ES-I3 (cell line): Measurements from ENCODE around the gene ESRRA.
"Not testable (repeated sequence)": the region's sequence is repeated elsewhere in the genome, so short reads cannot be mapped to it uniquely, and the experiment has no call there.

Source experiments
- H3K36me3 ChIP-seq: 2 replicates; pipeline ENCODE4 v1.6.1; 2013; ENCODE audit warnings: mild to moderate bottlenecking, low read length, control low read depth, moderate library complexity; ENCODE audit not compliant: insufficient read depth
- H3K4me1 ChIP-seq: 2 replicates; pipeline ENCODE4 v1.6.1; 2013; ENCODE audit warnings: mild to moderate bottlenecking, control low read depth, low read length; ENCODE audit not compliant: insufficient read depth
- H3K9ac ChIP-seq: 2 replicates; pipeline ENCODE4 v1.6.1; 2013; ENCODE audit warnings: low read depth, mild to moderate bottlenecking, low read length, moderate library complexity
- H3K9me3 ChIP-seq: 2 replicates; pipeline ENCODE4 v1.6.1; 2013; ENCODE audit warnings: mild to moderate bottlenecking, low read length, moderate library complexity; ENCODE audit not compliant: control insufficient read depth, insufficient read depth

ESRRA gene

GRCh38 chr11:64317961-64318765 is 12.8 kb downstream of the ESRRA start, which contains the start of gene PRDX5:
Gene PRDX5 (plus strand): TSS chr11:64318121. CDS start chr11:64318216, 95 bp downstream.
- no peaks in the 10 kb centered on the region for H3K9me3 ChIP-seq
- peaks cover 8% of the 10 kb centered on the region; the same call in 1 of the 2 replicates for H3K4me1 ChIP-seq
- peaks cover 4% of the 10 kb centered on the region; the same call in 1 of the 2 replicates for H3K36me3 ChIP-seq
- peak within 1 kb of the TSS; percentile 81 for H3K9ac ChIP-seq

- Histone ChIP-seq H3K4me1 (peaks cover 13% of the 10 kb centered on the region; the same call in 1 of the 2 replicates), H3K36me3 (peaks cover 4% of the 10 kb centered on the region; the same call in 1 of the 2 replicates), H3K9ac (peak overlapping the region; percentile 81; the same call in 1 of the 2 replicates), H3K9me3 (no peaks in the 10 kb centered on the region)
These were observed 13.7 kb downstream of the ESRRA start for GRCh38 chr11:64318766-64319761.

- Histone ChIP-seq H3K4me1 (peaks cover 13% of the 10 kb centered on the region; the same call in 1 of the 2 replicates), H3K9ac (no peak overlapping the region), H3K36me3 (peaks cover 4% of the 10 kb centered on the region; the same call in 1 of the 2 replicates), H3K9me3 (no peaks in the 10 kb centered on the region)
These were observed 15.2 kb downstream of the ESRRA start for GRCh38 chr11:64320556-64320955.

- Histone ChIP-seq H3K36me3 (peaks cover 4% of the 10 kb centered on the region; the same call in 1 of the 2 replicates), H3K4me1 (peaks cover 13% of the 10 kb centered on the region; the same call in 1 of the 2 replicates), H3K9ac (no peak overlapping the region), H3K9me3 (no peaks in the 10 kb centered on the region)
These were observed 15.7 kb downstream of the ESRRA start for GRCh38 chr11:64321026-64321425.

- H3K4me1 ChIP-seq: peaks cover 13% of the 10 kb centered on the region; the same call in 1 of the 2 replicates
- peaks cover 4% of the 10 kb centered on the region; the same call in 1 of the 2 replicates for H3K36me3 ChIP-seq
- no peak overlapping the region for H3K9ac ChIP-seq
- no peaks in the 10 kb centered on the region for H3K9me3 ChIP-seq
These were observed 16.2 kb downstream of the ESRRA start for GRCh38 chr11:64321533-64321932.

- Histone ChIP-seq H3K36me3 (peaks cover 4% of the 10 kb centered on the region; the same call in 1 of the 2 replicates), H3K9me3 (no peaks in the 10 kb centered on the region), H3K4me1 (peaks cover 13% of the 10 kb centered on the region; the same call in 1 of the 2 replicates), H3K9ac (no peak overlapping the region)
These were observed 17.6 kb downstream of the ESRRA start for GRCh38 chr11:64322925-64323260.

GRCh38 chr11:64323373-64323772 is 18.0 kb downstream of the ESRRA start:
- Histone ChIP-seq H3K9ac (no peak overlapping the region), H3K36me3 (peaks cover 4% of the 10 kb centered on the region; the same call in 1 of the 2 replicates), H3K9me3 (no peaks in the 10 kb centered on the region), H3K4me1 (peaks cover 13% of the 10 kb centered on the region; the same call in 1 of the 2 replicates)

DNA sequence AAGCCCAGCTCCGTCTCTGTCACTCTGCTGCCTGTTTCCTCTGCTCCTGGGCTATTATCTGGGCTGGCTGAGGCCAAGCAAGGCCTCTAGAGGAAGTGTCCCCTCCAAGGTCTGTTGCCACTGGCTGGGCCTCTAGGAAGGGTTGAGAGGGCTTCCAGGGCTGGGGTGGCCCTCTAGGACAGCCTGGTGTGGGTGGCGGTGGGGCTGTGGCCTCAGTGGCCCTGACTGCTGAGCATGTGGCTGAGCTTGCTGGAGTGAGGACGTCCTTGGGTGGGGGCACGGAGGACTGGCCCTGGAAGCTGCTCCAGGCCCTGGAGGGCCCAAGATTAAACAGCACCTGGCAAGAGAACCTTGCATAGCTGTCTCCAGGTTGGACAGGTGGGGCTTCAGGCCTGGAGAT is 18.7 kb downstream of the ESRRA start:
- not testable (repeated sequence) for H3K9me3 ChIP-seq, H3K9ac ChIP-seq

DNA sequence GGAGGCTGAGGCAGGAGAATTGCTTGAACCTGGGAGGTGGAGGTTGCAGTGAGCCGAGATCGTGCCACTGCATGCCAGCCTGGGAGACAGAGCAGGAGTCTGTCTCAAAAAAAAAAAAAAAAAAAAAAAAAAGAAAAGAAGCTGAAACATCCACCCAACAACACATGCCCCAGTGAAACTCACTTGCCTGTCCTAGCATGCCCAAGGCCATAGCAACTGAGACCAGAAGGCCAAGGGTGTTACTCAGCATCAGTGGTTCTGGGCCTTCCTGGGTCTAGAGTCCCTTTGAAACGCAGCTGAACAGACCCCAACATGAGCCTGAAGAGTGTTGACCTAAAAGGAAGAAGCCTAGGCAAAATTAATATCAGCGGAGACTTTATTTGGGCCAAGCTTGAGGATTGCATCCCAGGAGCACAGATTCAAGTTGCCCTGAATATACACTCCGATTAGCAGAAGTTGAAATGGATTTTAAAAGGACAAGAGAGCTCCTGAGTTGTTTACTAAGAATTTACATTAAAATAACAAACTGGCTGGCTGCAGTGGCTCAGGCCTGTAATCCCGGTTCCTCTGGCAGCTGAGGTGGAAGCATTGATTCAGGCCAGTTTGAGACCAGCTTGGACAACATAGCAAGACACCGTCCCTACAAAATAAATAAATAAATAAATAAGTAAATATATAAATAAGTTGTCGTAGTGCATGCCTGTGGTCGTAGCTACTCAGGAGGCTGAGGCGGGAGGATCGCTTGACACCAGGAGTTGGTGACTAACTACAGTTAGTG is 19.6 kb downstream of the ESRRA start:
- no peak overlapping the region for H3K9ac ChIP-seq
- H3K9me3 ChIP-seq: no peaks in the 10 kb centered on the region
- peaks cover 13% of the 10 kb centered on the region; the same call in 1 of the 2 replicates for H3K4me1 ChIP-seq
- H3K36me3 ChIP-seq: peaks cover 4% of the 10 kb centered on the region; the same call in 1 of the 2 replicates

More for the DNA sequence above, 18.7 kb downstream of the ESRRA start:
- H3K4me1 ChIP-seq: peaks cover 13% of the 10 kb centered on the region; the same call in 1 of the 2 replicates
- H3K36me3 ChIP-seq: not testable (repeated sequence)

DNA sequence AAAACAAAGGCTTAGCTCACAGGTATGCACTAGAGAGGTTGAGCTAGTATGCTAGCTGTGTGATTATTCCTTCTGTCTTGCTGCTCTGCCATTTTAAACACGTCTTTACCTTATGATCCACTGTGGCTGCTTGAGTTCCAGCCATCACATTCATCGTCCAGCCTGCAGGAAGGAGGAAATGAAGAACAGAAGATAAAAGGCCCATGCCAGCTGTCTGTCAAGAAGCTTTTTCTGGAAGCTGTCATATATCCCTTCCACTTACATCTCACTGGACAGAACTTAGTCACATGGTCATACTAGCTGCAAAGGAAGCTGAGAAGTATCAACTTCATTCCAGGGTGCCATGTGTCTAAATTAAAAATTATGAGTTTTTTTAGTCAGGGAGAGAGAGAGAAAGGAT is 22.1 kb downstream of the ESRRA start:
- Histone ChIP-seq H3K9ac (no peak overlapping the region), H3K9me3 (no peaks in the 10 kb centered on the region), H3K36me3 (peaks cover 1% of the 10 kb centered on the region; the same call in 1 of the 2 replicates), H3K4me1 (peaks cover 26% of the 10 kb centered on the region)

DNA sequence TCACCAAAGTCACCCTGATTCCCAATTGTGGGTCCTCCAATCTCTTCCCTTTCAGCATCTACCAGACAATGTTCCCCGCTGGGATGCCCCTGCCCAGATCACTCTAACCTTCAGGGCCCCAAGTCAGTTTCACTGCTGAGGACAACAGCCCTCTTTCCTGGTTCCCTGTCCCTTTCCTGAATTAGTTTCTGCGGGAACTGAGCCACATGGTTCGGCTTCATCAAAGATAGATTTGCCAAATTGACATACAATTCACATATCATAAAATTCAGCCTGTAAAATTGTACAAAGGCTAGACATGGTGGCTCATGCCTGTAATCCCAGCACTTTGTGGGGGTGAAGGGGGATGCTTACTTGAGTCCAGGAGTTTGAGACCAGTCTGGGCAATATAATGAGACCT is 22.7 kb downstream of the ESRRA start:
- Histone ChIP-seq H3K4me1 (peaks cover 21% of the 10 kb centered on the region), H3K9me3 (no peaks in the 10 kb centered on the region), H3K36me3 (no peaks in the 10 kb centered on the region), H3K9ac (no peak overlapping the region)

DNA sequence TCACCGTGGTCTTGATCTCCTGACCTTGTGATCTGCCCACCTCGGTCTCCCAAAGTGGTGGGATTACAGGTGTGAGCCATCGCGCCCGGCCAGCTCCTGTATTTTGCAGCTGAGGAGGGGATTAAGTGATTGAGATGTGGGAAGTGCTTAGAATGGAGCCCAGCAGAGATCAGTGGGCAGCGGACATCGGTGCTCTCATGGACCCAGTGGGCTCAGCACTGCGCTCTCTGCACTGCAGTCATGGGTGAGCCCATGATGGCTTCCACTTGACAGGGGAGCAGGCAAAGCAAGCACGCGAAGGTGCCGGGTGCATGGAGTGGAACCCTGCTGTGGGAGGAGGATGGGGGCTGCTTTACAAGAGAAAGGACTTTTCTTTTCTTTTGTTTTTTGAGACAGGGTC is 25.6 kb downstream of the ESRRA start:
- Histone ChIP-seq H3K9me3 (no peaks in the 10 kb centered on the region), H3K36me3 (no peaks in the 10 kb centered on the region), H3K9ac (no peak overlapping the region), H3K4me1 (peaks cover 14% of the 10 kb centered on the region)

DNA sequence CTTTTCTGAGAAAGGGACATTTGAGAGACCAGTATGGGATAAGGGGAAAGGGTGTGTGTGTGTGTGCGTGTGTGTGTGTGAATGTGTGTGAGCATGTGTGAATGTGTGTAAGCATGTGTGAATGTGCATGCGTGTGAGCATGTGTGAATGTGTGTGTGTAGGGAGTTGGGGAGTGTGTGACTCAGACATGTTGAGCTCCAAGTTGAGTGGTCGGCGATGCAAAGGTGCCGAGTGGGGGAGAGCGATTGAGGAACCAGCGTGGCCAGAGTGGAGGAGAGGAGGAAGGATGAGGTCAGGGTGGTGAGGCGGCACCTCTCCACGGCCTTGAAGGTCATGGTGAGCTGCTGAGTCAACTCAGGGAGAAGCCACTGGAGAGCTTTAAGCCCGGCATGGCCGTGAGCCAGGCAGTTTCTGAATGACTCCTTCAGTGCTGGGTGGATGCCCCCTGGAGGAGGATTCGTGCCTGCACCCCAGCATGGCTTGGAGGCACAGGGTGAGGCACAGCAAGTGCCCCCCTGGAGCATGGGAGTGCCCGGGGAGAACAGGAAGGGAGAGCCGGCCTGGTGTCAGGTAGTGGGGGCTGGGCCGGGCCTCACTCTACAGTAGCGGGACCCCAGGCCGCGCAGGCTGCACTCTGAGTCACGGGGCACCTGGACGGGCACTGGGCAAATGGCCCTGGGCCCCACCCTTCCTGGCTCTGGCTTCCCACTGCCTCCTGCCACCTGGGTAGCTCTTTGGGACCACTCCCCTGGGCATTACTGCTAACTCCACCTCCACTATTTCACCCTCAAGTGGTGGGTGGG is 26.4 kb downstream of the ESRRA start:
- H3K9ac ChIP-seq: no peak overlapping the region
- peaks cover 14% of the 10 kb centered on the region for H3K4me1 ChIP-seq

More for the DNA sequence above, 26.4 kb downstream of the ESRRA start:
- Histone ChIP-seq H3K9me3 (no peaks in the 10 kb centered on the region), H3K36me3 (no peaks in the 10 kb centered on the region)
